ENCODE results near the gene MBNL1.

GRCh38 chr3:152335273-152335672 lies 66.5 kb downstream of the MBNL1 start:
- TF ChIP-seq, protein P1, sequence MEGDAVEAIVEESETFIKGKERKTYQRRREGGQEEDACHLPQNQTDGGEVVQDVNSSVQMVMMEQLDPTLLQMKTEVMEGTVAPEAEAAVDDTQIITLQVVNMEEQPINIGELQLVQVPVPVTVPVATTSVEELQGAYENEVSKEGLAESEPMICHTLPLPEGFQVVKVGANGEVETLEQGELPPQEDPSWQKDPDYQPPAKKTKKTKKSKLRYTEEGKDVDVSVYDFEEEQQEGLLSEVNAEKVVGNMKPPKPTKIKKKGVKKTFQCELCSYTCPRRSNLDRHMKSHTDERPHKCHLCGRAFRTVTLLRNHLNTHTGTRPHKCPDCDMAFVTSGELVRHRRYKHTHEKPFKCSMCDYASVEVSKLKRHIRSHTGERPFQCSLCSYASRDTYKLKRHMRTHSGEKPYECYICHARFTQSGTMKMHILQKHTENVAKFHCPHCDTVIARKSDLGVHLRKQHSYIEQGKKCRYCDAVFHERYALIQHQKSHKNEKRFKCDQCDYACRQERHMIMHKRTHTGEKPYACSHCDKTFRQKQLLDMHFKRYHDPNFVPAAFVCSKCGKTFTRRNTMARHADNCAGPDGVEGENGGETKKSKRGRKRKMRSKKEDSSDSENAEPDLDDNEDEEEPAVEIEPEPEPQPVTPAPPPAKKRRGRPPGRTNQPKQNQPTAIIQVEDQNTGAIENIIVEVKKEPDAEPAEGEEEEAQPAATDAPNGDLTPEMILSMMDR (IDR thresholded peaks at IDR 0.05), result no peak
- no peak for TF ChIP-seq EP300 (IDR thresholded peaks at IDR 0.05)
- TF ChIP-seq POLR2A (IDR thresholded peaks at IDR 0.05), result no peak
- TF ChIP-seq POLR2AphosphoS5 (IDR thresholded peaks at IDR 0.05), result no peak
